Left colon (tissue), 2 donors: ENCODE measurements around the gene ADIPOQ. TPM values are rescaled to one million over a fixed set of nuclear protein-coding genes. Genes with fewer than 3 reads are reported as not detected.
"Not testable (repeated sequence)": the region's sequence is repeated elsewhere in the genome, so short reads cannot be mapped to it uniquely, and the experiment has no call there.

Source experiments
- ATAC-seq: fragments of 200-7000 bp; cut with Tn5 transposase; one replicate; pipeline ENCODE4 v1.9.1; 2020; ENCODE audit warnings: mild to moderate bottlenecking, moderate library complexity
- DNase-seq, 2 donors: peaks; one replicate each; pipeline ENCODE4 v3.0.0-alpha.2; 2020
- intact Hi-C, 2 donors: fragments of 100-400 bp; cut with DNase I in 1 of 2; cut with micrococcal nuclease in 1 of 2; formaldehyde crosslinking; loops; one replicate each; pipeline versions ENCODE4 v1.11.2 to v1.14.0; 2022; cut with DNase I, micrococcal nuclease
- total RNA-seq, 2 donors: library from RNA; stranded (reverse); fragmentation: NEBNext Ultra II Directional; extraction: Animal tissue kit (Norgen Biotek cat#: 25700); gene quantifications; one replicate each; pipeline ENCODE4 v1.2.1, GENCODE V29; 2021
- donor health status: DM: no; HTN: no; CAD: no.
- donor health status: DM: yes; HTN: yes; CAD: no.

The ADIPOQ gene
- total RNA-seq, 2 donors from 2014 or later = 0.15 to 3.1 TPM

DNA sequence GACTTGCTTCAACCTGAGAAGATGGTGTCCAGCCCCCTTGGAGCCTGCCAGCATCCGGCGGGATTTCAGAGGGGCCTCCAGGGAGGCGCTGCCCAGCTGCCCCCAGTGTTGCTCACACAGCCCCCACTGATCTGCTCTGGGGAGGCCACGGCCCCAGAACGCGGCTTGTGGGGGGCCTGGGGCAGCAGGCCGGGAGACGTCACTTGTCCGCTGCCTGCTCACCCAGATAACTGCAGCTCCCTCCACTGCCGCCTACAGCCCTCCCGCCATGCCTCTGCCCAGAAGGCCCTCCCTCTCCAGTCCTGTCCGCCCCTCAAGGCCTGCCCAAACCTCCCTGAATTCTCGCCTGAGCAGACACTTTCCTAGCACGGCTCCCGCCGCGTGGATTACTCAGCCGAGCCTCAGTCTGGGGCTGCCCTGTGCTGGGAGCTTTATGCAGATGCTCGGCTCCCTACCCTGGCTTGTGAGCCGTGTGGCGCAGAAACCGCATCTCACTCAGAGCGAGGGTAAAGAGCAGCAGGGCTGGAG lies 17.2 kb upstream of the ADIPOQ start:
- no peak for ATAC-seq
- intact Hi-C loops = loop anchor here in 1 of 2 donors (10.0 kb wide), 1 partner anchor 211 kb away; the partner anchor contains the start of gene AHSG
- DNase-seq = peak in 1 of 2 donors; percentile 14

DNA sequence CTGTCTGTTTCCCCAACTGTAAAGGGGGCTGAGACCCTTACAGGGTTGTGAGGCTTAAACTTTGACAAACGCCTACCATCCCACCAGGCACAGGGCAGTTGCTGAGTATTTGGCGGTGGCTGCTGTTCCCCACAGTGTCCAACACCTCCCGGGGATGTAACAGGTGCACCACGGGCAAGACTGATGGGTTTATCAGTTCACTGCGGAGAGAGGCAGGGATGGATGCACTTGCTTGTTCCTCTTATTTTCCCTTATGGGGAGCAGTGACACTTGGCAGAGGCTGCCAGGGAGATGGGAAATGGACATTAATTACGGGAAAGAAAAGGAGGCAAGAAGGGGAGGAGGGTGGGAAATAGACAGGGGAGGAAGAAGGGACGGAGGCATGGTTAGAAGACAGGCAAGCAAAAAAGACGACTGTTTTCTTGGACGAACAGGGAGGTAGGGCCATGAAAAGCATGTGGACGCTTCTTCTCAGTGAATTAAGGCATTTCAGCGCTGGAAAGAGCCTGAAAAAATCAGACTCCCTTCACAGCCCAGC lies 16.6 kb upstream of the ADIPOQ start:
- intact Hi-C loops = loop anchor here in 1 of 2 donors (10.0 kb wide), 1 partner anchor 211 kb away; the partner anchor contains the start of gene AHSG
- ATAC-seq (no peak), DNase-seq (no peak)

DNA sequence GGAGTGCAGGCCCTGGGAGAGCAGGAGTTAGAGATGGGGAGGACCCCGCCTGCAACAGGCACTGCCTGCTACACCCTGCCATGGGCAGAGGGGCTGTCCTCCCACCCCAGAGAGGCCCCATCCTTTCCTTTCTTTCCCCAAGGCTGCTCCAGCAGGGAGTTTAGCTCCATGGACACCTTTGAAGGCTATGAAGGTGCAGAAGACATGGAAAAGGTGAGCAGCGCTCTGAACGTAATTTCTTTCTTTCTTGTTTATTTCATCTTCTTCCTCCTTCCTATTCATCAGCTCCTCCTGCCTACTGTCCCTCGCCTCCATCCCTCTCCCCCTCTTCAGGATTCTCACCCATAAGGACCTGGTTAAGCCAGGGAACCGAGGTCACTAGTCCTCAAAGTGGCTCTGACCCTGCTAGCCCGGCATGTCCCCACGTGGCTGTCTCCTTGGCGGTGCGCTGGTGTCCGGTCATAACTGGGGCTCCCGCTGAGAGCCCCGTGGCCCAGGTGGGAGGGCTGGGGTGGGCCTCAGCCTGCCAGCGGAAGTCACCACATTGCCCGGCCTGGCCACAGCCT lies 16.0 kb upstream of the ADIPOQ start:
- peak; percentile 23 for ATAC-seq
- intact Hi-C loops = loop anchor here in 1 of 2 donors (10.0 kb wide), 1 partner anchor 212 kb away; the partner anchor contains the start of gene AHSG
- DNase-seq = peak in 1 of 2 donors; percentile 15

DNA sequence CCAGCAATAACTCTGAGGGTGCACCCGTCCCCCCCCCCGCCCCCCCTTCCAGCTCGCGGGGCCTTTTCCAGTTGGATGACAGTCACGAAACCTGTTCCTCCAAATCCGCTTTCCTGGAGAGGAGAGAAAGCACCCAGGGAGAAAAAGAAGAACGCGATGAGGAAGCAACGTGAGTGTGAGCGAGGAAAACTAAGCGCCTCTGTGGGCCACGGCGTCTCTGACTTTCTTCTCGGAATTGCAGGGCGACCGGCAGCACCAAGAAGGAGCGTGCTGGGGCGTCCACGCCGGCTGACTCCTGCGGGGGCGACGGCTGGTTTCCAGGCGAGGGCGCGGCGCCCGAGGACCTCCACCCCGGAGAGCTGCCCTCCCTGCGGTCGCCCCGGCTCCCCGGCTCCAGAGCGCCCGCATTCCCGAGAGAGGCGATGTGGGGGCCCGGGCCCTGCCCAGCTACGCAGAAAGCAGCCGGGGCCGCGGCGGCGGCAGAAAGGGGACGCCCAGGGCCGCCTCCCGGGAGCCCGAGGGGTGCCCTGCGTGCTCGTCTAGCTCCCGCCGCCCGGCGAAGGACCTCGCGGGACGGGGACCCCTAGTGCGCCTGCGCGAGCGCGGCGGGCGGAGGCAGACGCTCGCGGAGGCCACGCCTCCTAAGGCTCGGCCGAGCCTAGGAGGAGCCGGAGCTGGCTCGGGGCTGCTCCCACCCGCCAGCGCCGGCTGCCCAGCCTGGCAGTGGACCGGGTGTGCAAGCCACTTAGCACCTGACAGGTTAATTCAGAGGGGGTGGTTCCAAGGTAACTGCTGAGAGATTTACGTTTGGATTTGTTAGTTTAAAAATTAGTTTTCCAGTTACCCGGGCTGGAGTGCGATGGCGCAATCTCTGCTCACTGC lies 15.3 kb upstream of the ADIPOQ start:
- peak; percentile 67 to 84 for DNase-seq
- intact Hi-C loops = loop anchor here in 1 of 2 donors (10.0 kb wide), 1 partner anchor 212 kb away; the partner anchor contains the start of gene AHSG
- ATAC-seq = peak; percentile 97

DNA sequence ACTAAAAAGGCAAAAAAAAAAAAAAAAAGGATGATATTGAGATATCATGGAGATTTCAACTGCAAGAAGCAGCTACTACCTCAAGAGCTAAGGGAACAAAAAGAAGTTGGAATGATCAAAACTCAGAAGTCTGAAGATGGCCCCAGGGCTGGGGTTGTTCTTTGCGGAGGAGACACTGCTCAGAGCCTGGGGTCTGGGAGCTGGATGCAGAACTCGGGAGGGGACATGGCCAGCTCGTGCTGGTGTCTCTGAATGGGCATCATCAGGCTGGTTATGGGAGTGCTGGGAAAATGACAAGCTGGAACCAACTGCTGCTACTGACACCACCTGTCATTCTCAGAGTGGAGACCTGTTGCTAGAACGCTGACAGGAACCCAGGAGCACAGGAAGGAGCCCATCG lies 14.2 kb upstream of the ADIPOQ start:
- ATAC-seq (no peak), DNase-seq (no peak)
- intact Hi-C loops = loop anchor here in 1 of 2 donors (10.0 kb wide), 1 partner anchor 214 kb away; the partner anchor contains the start of gene AHSG

DNA sequence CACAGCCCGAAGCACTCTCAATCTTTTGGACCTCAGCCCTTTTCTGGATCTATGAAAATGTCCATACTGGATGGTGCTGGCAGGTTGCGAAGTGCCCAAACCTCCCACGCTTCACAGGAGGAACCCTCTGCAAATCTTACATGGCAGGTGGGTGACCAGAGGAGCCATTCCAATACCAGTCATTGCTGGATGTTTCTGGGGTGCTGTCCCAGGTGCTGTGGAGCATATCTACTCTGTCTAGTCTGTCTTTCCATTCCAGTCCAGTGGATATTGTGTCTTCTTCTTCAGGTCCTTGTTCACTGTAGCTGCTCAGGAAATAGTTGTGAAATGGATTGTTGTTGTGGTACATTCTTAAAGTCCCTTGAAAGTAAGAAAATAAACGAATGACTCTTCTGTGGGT lies 10.7 kb upstream of the ADIPOQ start:
- intact Hi-C loops = no loop called here
- no peak for ATAC-seq
- no peak for DNase-seq

DNA sequence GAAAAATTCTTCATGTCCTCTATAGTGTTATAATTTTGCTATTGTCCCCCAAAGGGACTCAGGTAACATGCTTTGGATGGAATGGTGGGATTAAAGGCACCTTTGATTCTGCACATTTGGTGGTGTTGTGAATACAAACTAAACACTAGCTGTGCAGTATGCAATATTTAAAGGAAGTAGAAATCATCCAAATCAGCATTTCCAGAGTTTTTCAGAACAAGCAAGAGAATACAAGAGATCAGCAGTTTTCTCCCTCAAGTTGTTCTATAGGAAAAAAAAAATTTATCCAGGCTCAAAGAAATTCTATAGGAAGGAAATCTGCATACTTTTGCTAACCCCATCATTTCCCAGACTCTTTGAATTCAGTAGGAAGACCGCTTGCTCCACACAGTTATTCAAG lies 10.2 kb upstream of the ADIPOQ start:
- DNase-seq (no peak), ATAC-seq (no peak)
- intact Hi-C loops = no loop called here

DNA sequence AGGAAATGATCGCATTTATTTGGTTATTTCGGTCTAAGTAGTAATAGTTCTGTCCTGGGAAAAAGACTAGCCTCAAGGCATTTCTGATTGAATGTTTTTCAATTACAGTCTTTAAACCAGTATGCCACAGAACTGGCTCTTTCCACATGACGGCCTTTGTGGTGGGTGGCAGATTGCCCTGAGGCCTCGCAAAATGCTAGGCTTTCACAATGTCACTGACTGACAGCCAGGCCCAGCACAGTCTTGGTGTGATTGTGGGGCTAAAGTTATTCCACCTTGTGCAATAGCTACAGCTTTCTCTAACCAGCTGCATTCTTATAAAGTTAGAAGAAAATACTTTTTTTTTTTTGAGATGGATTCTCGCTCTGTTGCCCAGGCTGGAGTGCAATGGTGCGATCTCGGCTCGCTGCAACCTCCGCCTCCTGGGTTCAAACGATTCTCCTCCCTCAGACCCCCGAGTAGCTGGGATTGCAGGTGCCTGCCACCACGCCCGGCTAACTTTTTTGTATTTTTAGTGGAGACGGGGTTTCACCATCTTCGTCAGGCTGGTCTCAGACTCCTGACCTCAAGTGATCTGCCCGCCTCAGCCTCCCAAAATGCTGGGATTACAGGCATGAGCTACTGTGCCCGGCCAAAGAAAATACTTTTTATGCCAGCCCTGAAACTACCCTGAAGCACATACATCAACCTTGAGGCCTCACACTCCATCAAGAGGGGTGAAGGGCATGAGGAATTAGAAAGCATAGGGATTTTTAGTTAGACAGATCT lies 2.5 kb upstream of the ADIPOQ start:
- no peak for ATAC-seq
- intact Hi-C loops = no loop called here
- DNase-seq = no peak

DNA sequence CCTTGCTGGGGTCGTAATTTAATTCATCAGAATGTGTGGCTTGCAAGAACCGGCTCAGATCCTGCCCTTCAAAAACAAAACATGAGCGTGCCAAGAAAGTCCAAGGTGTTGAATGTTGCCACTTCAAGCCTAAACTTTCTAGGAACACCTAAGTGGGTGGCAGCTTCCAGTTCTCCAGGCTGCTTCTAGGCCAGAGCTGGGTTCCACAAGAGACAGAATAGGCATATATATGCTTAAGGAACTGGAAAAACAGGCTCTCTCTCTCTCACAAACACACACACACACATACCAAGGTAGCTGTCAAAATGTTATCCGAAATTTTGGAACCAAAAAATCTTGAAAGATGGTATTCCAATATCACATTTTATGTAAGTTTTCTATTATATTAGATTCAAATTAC lies 890 bp upstream of the ADIPOQ start:
- DNase-seq = no peak
- no peak for ATAC-seq
- intact Hi-C loops = no loop called here

DNA sequence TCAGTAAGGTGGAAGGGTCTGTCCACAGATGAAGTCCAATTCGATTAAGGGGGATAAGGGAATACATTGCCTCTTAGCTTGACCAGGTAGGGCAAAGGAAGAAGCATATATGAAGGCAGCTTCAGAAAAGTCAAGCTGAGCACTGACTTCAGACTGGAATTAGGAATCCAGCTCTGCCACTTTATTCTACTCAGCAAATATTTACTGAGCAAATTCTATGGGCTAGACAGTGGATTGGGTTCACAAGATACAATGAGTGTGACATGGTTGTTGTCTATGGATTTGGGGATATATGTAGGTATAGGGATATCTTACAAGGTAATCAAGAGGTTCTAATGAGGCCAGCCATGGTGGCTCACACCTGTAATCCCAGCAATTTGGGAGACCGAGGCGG lies 526 bp downstream of the ADIPOQ start:
- DNase-seq (no peak), ATAC-seq (no peak)
- intact Hi-C loops = no loop called here

DNA sequence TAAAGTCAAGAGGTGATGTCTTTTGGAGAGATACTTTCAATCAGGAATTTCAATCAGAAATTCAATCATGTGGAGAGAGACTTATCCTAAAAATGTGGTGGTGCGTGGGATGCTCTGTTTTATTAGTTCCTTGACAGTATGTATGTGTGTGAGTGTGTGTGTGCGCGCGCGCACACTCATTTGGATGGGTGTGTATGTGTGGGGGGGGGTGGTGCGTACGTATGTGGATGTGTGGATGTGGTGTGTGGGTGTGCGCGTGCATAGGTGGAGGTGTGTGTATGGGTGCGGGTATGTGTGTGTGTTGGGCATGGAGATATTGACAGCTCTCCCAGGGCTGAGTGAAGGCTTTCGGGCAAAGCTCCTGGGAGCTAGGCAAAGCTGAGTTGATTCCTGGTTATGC lies 2.4 kb downstream of the ADIPOQ start:
- no peak for DNase-seq
- no peak for ATAC-seq
- intact Hi-C loops = no loop called here

DNA sequence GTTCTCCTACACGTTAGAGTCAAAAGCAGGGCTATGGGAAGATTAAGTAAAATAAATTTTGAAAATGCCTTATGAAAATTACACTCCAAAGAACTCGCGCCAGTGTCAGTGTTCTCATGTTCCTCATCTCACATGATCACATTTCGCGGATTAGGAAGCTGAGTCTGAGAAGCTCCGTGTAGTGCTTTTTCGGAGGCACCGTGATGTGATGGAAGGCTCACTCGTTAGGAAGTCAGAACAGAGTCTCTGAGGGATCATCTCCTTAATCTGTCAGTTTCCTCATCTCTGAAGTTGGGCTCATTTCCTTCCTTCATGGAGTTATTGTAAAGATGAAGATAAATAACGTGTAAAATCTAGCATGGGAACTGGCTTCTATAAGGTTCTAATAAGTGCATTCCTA lies 3.2 kb downstream of the ADIPOQ start:
- intact Hi-C loops = no loop called here

DNA sequence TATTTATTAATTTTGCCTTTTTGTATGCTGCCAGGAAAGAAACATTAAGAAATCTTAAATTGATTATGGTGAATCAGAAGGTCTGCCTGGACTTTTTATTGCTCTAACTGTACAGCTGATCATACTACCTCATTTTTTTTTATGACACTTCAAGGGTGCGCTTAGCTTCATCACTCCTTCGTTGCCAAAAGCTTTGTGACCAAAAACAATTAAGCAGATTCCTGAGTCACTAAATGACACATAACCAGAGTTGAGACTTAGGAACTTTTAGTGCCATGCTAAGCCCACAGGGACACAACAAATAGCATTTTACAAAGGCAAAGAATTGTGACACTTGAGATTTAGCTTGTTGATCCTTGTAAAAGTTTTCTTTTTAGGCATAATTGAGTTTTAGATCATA lies 4.9 kb downstream of the ADIPOQ start:
- intact Hi-C loops = no loop called here
- ATAC-seq (no peak), DNase-seq (no peak)

More for the DNA sequence above, 3.2 kb downstream of the ADIPOQ start:
- DNase-seq (no peak), ATAC-seq (no peak)

DNA sequence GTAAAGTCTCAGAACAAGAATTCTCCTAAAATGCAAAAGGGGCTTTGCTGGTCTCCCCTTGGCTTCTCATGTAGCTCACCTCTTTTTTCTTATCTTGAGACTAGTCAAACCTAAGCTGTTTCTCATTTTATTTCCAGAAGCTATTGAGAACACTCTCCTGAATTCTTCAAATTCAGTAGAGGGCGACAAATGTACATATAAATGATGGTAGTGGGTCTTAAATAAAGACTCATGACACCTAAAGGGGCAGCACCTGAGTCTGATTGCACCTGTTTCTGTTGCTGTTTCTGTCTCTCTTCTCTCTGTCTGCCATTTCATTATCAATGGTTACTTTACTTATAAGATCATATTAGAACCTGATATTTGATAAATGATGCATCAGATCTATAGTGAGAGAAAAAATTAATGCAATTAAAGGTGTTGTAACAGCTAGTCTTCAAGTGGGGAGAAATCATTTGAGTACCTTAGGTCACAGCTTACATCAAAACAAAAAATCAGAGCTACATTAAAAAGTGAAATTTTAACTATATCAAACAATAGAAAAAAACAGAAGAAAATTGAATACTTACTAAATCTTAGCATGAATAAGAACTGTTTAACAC lies 7.0 kb downstream of the ADIPOQ start:
- ATAC-seq (peak; percentile 47), DNase-seq (no peak)
- intact Hi-C loops = no loop called here

DNA sequence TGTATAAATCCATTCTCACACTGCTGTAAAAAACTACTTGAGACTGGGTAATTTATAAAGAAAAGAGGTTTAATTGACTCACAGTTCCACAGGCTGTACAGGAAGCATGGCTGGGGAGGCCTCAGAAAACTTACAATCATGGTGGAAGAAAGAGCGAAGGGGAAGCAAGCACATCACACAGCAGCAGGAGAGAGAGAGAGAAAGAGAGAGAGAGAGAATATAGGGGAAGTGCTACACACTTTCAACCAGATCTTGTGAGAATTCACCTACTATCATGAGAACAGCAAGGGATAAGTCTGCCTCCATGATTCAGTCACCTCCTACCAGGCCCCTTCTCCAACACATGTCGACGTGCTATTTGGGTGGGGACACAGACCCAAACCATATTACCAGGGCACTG lies 9.3 kb downstream of the ADIPOQ start:
- DNase-seq, ATAC-seq: not testable (repeated sequence)
- intact Hi-C loops = loop anchor here in 1 of 2 donors (10.0 kb wide), 1 partner anchor 313 kb away; no protein-coding TSS in a partner anchor

DNA sequence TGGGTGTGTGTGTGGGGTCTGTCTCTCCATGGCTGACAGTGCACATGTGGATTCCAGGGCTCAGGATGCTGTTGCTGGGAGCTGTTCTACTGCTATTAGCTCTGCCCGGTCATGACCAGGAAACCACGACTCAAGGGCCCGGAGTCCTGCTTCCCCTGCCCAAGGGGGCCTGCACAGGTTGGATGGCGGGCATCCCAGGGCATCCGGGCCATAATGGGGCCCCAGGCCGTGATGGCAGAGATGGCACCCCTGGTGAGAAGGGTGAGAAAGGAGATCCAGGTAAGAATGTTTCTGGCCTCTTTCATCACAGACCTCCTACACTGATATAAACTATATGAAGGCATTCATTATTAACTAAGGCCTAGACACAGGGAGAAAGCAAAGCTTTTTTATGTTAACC lies 10.5 kb downstream of the ADIPOQ start:
- DNase-seq (no peak), ATAC-seq (no peak)
- intact Hi-C loops = loop anchor here in 1 of 2 donors (10.0 kb wide), 1 partner anchor 312 kb away; no protein-coding TSS in a partner anchor

DNA sequence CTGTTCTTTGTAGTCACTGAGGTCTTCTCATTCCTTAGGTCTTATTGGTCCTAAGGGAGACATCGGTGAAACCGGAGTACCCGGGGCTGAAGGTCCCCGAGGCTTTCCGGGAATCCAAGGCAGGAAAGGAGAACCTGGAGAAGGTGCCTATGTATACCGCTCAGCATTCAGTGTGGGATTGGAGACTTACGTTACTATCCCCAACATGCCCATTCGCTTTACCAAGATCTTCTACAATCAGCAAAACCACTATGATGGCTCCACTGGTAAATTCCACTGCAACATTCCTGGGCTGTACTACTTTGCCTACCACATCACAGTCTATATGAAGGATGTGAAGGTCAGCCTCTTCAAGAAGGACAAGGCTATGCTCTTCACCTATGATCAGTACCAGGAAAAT lies 11.6 kb downstream of the ADIPOQ start:
- ATAC-seq (no peak), DNase-seq (no peak)
- intact Hi-C loops = loop anchor here in 1 of 2 donors (10.0 kb wide), 1 partner anchor 311 kb away; no protein-coding TSS in a partner anchor

DNA sequence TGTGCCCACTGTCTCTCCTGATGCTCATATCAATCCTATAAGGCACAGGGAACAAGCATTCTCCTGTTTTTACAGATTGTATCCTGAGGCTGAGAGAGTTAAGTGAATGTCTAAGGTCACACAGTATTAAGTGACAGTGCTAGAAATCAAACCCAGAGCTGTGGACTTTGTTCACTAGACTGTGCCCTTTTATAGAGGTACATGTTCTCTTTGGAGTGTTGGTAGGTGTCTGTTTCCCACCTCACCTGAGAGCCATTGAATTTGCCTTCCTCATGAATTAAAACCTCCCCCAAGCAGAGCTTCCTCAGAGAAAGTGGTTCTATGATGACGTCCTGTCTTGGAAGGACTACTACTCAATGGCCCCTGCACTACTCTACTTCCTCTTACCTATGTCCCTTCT lies 12.4 kb downstream of the ADIPOQ start:
- intact Hi-C loops = loop anchor here in 1 of 2 donors (10.0 kb wide), 1 partner anchor 310 kb away; no protein-coding TSS in a partner anchor
- DNase-seq = no peak
- no peak for ATAC-seq
